Natural killer cell (primary cell): ENCODE data around the gene PNKD. TPM values are rescaled to one million over a fixed set of nuclear protein-coding genes. Genes with fewer than 3 reads are reported as not detected.
"Not testable (repeated sequence)": the region's sequence is repeated elsewhere in the genome, so short reads cannot be mapped to it uniquely, and the experiment has no call there.

Experiments
- ATAC-seq, 3 donors: fragments of 150-1000 bp in 2 of 3; fragments of 200-7000 bp in 1 of 3; cut with Tn5 transposase; 1 replicate in 1 of 3; 2 replicates in 2 of 3; pipeline ENCODE4 v1.10.0; 2021; ENCODE audit warnings: mild to moderate bottlenecking in 2 of 3, moderate library complexity in 2 of 3
- DNase-seq, 2 donors: peaks; one replicate each; pipeline versions ENCODE4 v3.0.0 to v3.0.0-alpha.2; 2013 to 2021; ENCODE audit warnings: mixed read lengths in 1 of 2
- H3K27ac ChIP-seq: one replicate; pipeline ENCODE4 v1.5.1; 2013; ENCODE audit warnings: mild to moderate bottlenecking, low read length
- H3K27me3 ChIP-seq: one replicate; pipeline ENCODE4 v1.6.1; 2013; ENCODE audit warnings: low read length; ENCODE audit not compliant: control insufficient read depth, insufficient read depth
- H3K36me3 ChIP-seq: one replicate; pipeline ENCODE4 v1.6.1; 2013; ENCODE audit warnings: low read length; ENCODE audit not compliant: control insufficient read depth, insufficient read depth
- H3K4me1 ChIP-seq: one replicate; pipeline ENCODE4 v1.6.1; 2013; ENCODE audit warnings: low read length; ENCODE audit not compliant: control insufficient read depth, insufficient read depth
- H3K4me3 ChIP-seq: one replicate; pipeline ENCODE4 v1.5.1; 2013; ENCODE audit warnings: low read length
- H3K9me3 ChIP-seq: one replicate; pipeline ENCODE4 v1.6.1; 2013; ENCODE audit warnings: low read length; ENCODE audit not compliant: control insufficient read depth, insufficient read depth
- H3K27ac Mint-ChIP-seq, 2 donors: one replicate each; pipeline ENCODE4 v1.8.0; 2022; ENCODE audit warnings: mild to moderate bottlenecking in 2 of 2, mixed read lengths in 2 of 2, moderate library complexity in 1 of 2
- H3K27me3 Mint-ChIP-seq, 2 donors: one replicate each; pipeline ENCODE4 v1.8.0; 2022; ENCODE audit warnings: low read depth in 2 of 2, mixed read lengths in 2 of 2
- H3K36me3 Mint-ChIP-seq: one replicate; pipeline ENCODE4 v1.8.0; 2022; ENCODE audit warnings: mixed read lengths
- H3K4me1 Mint-ChIP-seq, 2 donors: one replicate each; pipeline ENCODE4 v1.8.0; 2022; ENCODE audit warnings: mixed read lengths in 2 of 2
- H3K4me3 Mint-ChIP-seq: one replicate; pipeline ENCODE4 v1.8.0; 2022; ENCODE audit warnings: mild to moderate bottlenecking, moderate library complexity, mixed read lengths
- H3K9me3 Mint-ChIP-seq, 2 donors: one replicate each; pipeline ENCODE4 v1.8.0; 2022; ENCODE audit warnings: mixed read lengths in 2 of 2
- WGBS: methylation state at CpG from one replicate; pipeline ENCODE4 v1.1.7; 2013; ENCODE audit warnings: missing lambda C conversion rate; ENCODE audit not compliant: insufficient coverage; 5-methylcytosine and 5-hydroxymethylcytosine counted together
- intact Hi-C: fragments of 100-400 bp; cut with micrococcal nuclease; formaldehyde crosslinking; loops from one replicate; pipeline ENCODE4 v1.14.2; 2022
- total RNA-seq, 4 donors: library from RNA; stranded (reverse); fragments of 120-200 nt in 1 of 4; gene quantifications; one replicate each; pipeline versions ENCODE4 v1.2.3 to v1.2.4, GENCODE V29; 2013 to 2022
- TF ChIP-seq, protein P1 (sequence below): fragments of 200-600 bp; IDR thresholded peaks from one replicate; pipeline ENCODE4 v1.8.0; 2022; ENCODE audit warnings: antibody characterized with exemption

Gene PNKD
- total RNA-seq, 3 donors from 2014 or later (not counting 1 experiment from before 2014, with no cell fraction given) = 18.8 to 21.3 (median 18.9) TPM

DNA sequence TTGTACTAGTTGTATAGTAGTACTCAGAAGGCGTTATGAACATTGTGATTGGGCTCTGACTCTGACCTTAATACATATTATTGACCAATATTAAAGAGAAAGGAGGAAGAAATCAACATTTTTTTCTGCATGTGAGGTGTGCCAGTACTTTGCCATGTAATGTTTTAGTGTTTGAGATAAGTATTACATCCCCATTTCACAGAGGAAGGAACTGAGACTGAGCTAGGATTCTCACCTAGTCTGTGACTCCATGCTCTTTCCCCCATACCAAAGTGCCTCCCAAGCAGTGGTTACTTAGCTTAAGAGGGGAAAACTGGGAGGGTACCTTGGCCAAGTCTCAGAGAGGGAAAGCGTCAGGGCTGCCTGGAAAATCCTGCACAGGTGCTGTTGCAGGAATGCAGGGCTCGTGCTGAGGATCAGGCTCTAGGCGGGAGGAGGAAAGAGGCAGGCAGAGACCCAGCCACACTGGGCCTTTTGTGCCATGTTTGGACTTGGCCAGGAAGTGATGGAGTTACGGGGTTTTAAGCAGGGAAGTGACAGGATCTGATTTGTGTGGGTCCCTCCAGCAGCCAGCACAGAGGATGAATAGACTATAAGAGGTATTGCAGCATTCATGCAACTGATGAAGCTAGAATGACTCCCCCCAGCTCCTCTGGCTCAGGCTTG lies 1.7 kb downstream of the PNKD start:
- H3K27ac Mint-ChIP-seq = peak overlapping the region; percentile 84 to 88
- no peaks in the 10 kb centered on the region for H3K9me3 Mint-ChIP-seq
- ATAC-seq = no peak
- TF ChIP-seq, protein P1, sequence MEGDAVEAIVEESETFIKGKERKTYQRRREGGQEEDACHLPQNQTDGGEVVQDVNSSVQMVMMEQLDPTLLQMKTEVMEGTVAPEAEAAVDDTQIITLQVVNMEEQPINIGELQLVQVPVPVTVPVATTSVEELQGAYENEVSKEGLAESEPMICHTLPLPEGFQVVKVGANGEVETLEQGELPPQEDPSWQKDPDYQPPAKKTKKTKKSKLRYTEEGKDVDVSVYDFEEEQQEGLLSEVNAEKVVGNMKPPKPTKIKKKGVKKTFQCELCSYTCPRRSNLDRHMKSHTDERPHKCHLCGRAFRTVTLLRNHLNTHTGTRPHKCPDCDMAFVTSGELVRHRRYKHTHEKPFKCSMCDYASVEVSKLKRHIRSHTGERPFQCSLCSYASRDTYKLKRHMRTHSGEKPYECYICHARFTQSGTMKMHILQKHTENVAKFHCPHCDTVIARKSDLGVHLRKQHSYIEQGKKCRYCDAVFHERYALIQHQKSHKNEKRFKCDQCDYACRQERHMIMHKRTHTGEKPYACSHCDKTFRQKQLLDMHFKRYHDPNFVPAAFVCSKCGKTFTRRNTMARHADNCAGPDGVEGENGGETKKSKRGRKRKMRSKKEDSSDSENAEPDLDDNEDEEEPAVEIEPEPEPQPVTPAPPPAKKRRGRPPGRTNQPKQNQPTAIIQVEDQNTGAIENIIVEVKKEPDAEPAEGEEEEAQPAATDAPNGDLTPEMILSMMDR = no peak
- Histone ChIP-seq H3K27ac (no peak overlapping the region), H3K36me3 (peaks cover 43% of the 10 kb centered on the region), H3K27me3 (no peaks in the 10 kb centered on the region), H3K4me1 (peaks cover 34% of the 10 kb centered on the region), H3K9me3 (no peaks in the 10 kb centered on the region), H3K4me3 (no peak overlapping the region)
- H3K27me3 Mint-ChIP-seq = no peaks in the 10 kb centered on the region
- peak overlapping the region; percentile 96 for H3K4me3 Mint-ChIP-seq
- DNase-seq = peak in 1 of 2 donors; percentile 23
- peaks cover 34 to 54% of the 10 kb centered on the region in 2 donors for H3K4me1 Mint-ChIP-seq
- intact Hi-C loops = loop anchor here (1.0 to 10.0 kb wide), 4 partner anchors 84 to 583 kb away; partner anchors contain the start of genes CATIP and WNT6
- H3K36me3 Mint-ChIP-seq = peaks cover 4% of the 10 kb centered on the region
- 73% methylated on average over 4 of the region's 5 CpGs for WGBS

DNA sequence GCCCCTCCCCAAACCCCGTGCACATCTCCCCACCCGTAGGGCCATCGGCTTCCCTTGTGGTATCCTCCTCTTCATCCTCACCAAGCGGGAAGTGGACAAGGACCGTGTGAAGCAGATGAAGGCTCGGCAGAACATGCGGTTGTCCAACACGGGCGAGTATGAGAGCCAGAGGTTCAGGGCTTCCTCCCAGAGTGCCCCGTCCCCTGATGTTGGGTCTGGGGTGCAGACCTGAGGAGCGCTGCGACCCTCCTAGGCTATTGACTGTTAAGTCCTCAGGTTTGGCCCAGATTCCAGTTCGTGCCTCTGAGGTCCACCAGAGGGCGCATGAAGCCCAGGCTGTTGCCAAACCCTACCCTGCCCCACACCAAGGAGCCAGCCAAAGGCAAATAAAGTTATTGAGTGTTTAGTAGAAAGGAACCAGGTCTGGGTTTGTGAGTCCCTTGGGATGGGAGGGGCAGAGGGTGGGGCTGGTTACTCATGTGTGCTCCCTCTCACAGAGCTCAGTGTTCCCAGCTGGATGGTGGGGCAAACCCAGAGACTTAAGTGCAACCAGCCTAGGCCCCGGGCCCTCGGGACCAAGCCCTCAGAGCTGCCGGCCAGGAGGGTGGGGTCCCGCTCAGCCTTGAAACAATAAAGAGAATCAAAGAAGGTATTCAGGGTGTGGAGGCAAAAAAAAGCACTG lies 2.4 kb downstream of the PNKD start:
- WGBS = 36% methylated on average over 16 of the region's 18 CpGs
- TF ChIP-seq, protein P1 = peak; percentile 87
- H3K9me3 ChIP-seq = no peaks in the 10 kb centered on the region
- Mint-ChIP-seq H3K27me3 (no peaks in the 10 kb centered on the region), H3K27ac (peak overlapping the region; percentile 84 to 88), H3K4me3 (peak overlapping the region; percentile 6), H3K9me3 (no peaks in the 10 kb centered on the region), H3K36me3 (peaks cover 9% of the 10 kb centered on the region), H3K4me1 (peaks cover 40 to 54% of the 10 kb centered on the region in 2 donors)
- H3K4me3 ChIP-seq = no peak overlapping the region
- intact Hi-C loops = loop anchor here (1.0 to 10.0 kb wide), 4 partner anchors 84 to 582 kb away; partner anchors contain the start of genes CATIP and WNT6
- H3K27ac ChIP-seq = peak overlapping the region; percentile 24
- H3K36me3 ChIP-seq = peaks cover 43% of the 10 kb centered on the region
- DNase-seq = peak; percentile 70 to 91
- H3K27me3 ChIP-seq = no peaks in the 10 kb centered on the region
- ATAC-seq = peak in 2 of 3 donors; percentile 9 to 17
- peaks cover 34% of the 10 kb centered on the region for H3K4me1 ChIP-seq

DNA sequence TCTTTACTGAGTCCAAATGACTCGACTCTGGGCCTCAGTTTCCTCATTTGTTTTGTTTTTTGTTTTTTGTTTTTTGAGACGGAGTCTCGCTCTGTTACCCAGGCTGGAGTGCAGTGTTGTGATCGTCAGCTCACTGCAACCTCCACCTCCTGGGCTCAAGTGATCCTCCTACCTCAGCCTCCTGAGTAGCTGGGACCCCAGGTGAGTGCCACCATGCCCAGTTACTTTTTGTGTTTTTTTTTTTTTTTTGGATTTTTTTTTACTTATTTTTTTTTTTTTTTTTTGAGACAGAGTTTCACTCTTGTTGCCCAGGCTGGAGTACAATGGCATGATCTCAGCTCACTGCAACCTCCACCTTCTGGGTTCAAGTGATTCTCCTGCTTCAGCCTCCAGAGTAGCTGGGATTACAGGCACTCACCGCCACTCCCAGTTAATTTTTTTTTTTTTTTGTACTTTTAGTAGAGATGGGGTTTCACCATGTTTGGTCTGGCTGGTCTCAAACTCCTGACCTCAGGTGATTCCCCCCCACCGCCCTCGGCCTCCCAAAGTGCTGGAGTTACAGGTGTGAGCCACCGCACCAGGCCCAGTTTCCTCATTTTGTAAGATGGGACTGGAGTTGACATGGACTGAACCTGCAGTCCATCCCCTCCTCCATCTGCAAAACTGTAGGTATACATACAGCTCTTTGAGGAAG lies 3.0 kb downstream of the PNKD start:
- ATAC-seq, H3K27me3 ChIP-seq, DNase-seq, H3K9me3 ChIP-seq, H3K4me3 Mint-ChIP-seq, H3K4me3 ChIP-seq, H3K27me3 Mint-ChIP-seq, H3K9me3 Mint-ChIP-seq, H3K36me3 Mint-ChIP-seq: not testable (repeated sequence)
- intact Hi-C loops = loop anchor here (10.0 kb wide), 1 partner anchor 581 kb away; the partner anchor contains the start of gene WNT6
- H3K4me1 ChIP-seq = peaks cover 34% of the 10 kb centered on the region
- Mint-ChIP-seq H3K4me1 (peaks cover 40 to 54% of the 10 kb centered on the region in 2 donors), H3K27ac (peak overlapping the region; percentile 43 to 58)
- peaks cover 49% of the 10 kb centered on the region for H3K36me3 ChIP-seq
- H3K27ac ChIP-seq = peak overlapping the region; percentile 24
- 89% methylated on average over 5 of the region's 8 CpGs for WGBS

DNA sequence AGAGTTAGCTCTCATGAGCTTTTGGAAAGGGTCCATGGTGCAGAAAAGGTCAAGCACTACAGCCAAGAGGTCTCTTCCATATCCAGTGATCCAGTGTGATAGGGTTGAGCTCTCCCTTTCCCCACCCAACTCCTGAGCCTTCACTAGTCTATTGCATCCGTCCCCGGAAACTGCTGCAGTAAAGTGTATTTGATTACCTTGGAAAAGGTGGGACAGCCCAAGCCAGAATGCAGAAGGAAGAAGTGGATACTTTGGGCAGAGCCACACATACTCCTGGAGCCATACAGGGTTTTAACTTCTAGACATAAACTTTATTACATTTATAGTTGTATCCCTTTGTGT lies 3.6 kb downstream of the PNKD start:
- Mint-ChIP-seq H3K4me1 (peaks cover 40 to 54% of the 10 kb centered on the region in 2 donors), H3K27me3 (no peaks in the 10 kb centered on the region), H3K9me3 (no peaks in the 10 kb centered on the region), H3K4me3 (no peak overlapping the region), H3K36me3 (peaks cover 9% of the 10 kb centered on the region), H3K27ac (peak overlapping the region; percentile 43 to 58)
- Histone ChIP-seq H3K27ac (no peak overlapping the region), H3K27me3 (no peaks in the 10 kb centered on the region), H3K4me1 (peaks cover 33% of the 10 kb centered on the region), H3K9me3 (no peaks in the 10 kb centered on the region), H3K4me3 (no peak overlapping the region), H3K36me3 (peaks cover 55% of the 10 kb centered on the region)
- ATAC-seq = no peak
- DNase-seq = no peak
- 100% methylated on average over 2 of the region's 2 CpGs for WGBS
- intact Hi-C loops = loop anchor here (10.0 kb wide), 1 partner anchor 581 kb away; the partner anchor contains the start of gene WNT6
- TF ChIP-seq, protein P1 = no peak
